HG03469 (cell line): ENCODE measurements around the gene ZIM2.

Experiments
- ATAC-seq: cut with Tn5 transposase; IDR thresholded peaks from one replicate; pipeline ENCODE4 v1.9.1; 2021; ENCODE audit warnings: mild to moderate bottlenecking, moderate library complexity, moderate number of reproducible peaks; ENCODE audit not compliant: unreplicated experiment

Gene ZIM2

DNA sequence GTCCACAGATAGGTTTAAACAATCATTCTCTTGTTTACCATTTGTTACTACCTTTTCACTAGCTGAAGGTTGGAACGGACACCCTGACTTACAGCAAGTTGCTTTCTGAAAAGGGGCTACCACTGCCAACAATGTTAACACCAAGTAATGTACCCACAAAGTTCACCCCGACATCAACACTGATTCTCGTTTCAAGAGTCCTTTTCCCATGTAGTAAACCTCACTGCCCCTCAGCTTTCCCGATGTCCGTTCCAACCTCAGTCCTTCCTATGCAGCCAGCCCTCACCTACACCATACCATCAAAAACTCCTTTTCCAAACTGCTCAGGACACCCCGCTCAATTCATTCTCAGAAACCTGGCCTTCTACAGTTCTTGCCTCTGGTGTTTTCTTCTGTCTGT lies 29.0 kb downstream of the ZIM2 start:
- ATAC-seq: no peak

DNA sequence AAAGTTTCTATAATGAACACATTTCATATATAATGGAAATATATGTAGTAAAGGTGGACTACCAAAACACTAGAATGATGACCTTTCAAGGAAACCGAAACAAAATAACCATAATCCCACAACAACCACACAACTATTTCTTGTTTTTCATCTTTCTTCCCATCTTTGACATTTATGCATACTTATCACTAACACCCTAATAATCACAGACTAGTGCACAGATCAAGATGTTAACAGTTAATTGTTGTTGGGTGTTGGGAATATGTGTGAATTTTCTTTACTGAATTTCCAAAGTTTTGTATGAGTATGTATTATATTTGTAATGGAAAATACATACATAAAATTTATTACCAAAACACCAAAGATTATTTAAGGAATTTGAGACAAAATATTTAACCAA lies 30.3 kb downstream of the ZIM2 start:
- no peak for ATAC-seq

DNA sequence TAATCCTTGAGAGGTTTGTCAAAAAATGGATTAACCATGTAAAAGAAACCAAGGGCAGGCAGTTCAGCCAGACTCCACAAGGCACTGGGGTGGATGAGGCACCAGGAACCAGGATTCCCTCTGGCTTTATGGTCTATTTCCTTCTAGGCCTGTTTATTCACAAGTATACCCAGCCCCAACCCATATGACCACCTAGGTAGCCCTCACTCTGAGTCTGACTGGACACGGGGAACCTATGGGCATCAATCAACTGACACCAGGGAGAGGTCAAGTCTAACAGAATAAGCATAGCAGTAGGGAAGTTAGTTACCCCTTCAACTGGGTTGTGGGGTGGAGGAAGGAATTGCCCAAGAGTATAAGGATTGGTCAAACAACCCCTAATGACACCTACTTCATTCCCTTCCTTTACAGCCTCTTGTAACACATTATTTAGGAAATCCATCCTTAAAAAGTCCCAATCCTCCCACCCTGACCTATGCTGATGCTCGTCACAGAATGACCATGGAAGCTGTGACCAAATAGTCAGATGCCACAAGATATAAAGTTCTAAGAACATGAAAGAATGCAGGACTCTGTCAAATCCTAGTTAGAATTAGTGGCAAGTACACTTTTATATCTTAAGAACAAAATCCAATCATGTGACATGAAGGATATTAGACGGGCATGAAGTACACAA lies 31.7 kb downstream of the ZIM2 start:
- no peak for ATAC-seq

DNA sequence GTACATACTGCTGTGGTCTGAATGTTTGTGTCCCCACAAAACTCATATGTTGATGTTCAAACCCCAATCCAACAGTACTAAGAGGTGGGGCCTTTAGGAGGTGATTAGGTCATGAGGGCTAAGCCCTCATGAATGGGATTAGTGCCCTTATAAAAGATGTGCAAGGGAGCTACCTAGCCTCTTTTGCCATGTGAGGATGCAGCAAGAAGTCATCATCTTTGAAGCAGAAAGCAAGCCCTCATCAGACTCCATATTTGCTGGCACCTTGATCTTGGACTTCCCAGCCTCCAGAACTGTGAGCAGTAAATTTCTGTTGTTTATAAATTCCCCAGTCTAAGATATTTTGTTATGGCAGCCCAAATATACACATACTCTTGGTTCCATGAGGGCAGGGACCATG lies 33.9 kb downstream of the ZIM2 start:
- ATAC-seq: no peak

DNA sequence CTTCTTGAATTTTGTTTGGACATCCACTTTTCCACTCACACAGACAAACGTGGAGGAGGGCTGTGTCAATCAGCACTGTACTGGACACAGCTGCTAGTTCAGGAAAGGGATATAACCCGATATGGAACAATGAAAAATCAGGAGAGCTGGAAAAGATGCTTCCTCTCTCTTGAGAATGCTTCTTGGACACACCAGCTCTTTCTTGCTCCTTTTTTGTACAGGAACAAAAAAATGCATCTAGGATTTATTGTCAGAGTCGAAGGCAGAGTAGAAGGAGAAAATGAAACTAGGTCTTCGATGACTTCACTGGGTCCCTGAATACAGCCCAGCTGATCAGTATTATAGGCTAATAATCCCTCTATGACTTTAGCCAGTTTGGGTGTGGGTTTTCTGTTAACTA lies 62.2 kb downstream of the ZIM2 start:
- no peak for ATAC-seq

DNA sequence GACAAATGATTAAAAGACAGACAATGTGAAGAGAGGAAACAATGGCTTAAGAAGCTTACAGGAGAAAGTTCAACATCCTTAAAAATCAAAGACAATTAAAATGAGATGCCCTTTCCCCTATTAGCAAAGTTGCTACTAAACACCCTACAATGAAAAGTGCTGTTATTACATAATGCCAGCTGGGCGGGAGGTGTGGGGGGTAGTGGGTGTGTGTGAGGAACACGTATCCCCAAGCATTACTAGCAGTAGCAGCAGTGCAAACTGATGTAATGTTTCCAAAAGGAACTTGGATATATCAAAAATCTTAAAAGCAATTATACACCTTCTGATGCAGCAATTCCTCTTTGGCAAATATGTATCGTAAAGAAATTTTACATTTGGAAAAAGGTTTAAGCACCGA lies 70.9 kb downstream of the ZIM2 start:
- no peak for ATAC-seq

DNA sequence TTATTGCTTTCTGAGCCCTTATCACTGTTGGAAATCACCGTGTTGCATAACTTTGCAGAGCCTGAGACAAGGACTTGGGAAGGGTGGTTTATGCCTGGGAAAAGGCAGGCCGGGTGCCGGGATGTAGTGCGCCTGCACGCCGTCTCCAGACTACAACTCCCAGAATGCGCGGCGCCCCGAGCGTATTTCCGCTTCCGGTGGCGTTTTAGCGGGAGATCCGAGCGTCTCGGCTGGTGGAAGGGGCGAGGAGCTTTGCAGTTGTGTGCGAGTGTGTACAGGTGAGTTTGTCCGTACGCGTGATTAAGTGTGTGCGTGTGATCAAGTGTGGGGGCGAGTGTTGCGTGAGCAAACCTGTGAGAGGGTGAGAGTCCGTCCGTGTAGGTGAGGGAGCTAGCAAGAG lies 75.4 kb downstream of the ZIM2 start:
- ATAC-seq: no peak

DNA sequence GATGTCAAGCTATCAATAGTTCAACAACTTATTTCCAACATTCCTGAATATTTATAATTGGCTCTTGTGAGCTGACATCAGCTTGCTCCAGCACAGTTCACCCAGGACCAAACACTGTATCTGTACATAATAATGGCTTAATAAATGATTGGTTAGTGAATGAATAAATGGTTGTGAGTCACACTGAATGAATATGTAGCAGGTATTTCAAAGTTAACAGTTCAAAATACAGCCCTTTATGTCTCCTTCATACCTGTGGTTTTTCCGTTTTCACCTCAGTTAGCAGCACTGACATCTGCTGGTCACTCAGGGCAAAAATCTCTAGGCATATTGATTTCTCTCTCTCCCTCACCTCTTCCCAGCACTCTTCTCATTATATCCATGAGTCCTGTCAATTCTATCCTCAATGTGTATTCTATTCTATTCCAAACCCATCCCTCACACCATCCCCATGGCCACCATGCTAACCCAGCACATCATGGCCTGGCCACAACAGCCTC lies 76.3 kb downstream of the ZIM2 start:
- ATAC-seq: no peak

DNA sequence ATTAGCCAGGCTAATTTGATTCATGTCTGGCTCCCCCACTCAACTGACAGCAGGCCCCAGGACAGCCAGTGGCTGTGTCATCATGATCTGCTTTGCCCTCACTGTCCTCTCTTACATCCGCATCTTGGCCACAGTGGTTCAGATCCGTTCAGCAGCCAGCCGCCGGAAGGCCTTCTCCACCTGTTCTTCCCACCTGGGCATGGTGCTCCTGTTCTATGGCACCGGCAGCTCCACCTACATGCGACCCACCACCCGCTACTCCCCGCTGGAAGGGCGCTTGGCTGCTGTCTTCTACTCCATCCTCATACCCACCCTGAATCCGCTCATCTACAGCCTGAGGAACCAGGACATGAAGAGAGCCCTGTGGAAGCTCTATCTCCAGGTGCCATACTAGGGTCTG lies 79.7 kb downstream of the ZIM2 start:
- no peak for ATAC-seq

DNA sequence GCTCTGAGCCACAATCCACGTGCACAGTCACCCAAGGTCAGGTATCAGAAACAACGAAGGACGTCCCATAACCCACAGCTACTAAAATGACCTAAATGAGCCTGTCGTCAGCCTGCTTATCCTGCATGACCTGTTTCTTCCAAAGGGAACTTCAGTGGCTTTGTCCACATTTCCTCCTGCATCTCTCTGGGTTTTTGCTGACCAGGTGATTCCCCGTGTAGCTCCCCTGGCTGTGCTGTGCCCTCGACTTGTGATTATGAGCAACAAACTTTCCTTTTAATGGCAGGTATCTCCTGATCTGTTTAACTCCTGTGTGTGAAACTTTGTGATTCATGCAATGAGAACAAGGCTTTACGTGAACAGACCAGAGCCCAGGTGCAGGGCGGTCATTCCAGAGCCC lies 81.0 kb downstream of the ZIM2 start:
- no peak for ATAC-seq

DNA sequence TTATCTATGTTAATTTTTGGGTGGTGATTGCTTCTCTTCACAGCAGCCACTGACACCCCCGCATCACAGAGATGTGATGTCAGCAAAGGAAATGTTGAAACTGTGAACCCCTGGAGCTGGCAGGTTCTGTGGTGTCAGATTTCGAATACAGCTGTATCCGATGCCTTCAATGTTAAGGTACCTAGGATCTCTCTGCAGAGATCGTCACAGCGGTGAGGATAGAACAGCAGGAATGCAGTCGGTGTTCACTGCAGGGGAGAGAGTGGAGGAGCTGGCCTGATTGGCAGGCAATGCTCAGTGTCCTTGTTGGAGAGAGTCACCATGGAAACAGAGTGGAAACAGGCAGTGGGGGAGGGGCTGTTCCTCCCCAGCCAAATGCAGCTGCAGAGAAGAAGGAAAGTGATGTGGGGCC lies 89.4 kb downstream of the ZIM2 start:
- no peak for ATAC-seq

DNA sequence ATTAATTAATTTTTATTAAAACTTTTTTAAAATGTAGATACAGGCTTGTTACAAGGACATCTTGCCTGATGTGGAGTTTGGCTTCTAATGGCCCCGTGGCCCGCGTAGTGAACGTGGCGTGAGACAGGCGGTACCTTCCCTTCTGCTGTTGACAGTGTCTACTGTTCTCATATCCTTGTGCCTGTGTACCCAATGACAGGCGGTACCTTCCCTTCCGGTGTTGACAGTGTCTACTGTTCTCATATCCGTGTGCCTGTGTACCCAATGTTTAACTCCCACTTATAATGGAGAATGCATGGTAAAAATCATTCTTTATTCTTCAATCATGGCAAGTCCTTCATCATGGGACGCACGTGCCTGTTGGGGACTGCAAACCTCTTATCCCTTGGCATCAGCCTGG lies 89.9 kb downstream of the ZIM2 start:
- ATAC-seq: no peak

DNA sequence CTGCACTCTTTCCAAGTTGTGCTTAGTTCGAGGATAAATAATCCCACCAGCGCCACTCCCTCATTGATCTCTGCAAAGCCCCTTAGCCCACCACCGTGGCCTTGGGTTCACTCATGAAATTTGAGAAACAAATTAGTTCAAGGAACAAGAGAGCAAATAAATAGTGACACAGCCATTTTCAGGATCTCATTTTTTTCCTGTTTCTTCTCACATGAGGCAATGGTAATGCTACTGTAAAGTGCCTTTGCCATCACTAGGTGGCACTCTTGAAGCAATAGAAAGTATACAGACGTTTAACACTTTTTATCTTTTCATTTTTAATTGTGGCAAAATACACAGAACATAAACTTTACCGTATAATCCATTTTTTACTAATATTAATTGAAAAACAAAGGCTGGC lies 92.1 kb downstream of the ZIM2 start:
- ATAC-seq: no peak

DNA sequence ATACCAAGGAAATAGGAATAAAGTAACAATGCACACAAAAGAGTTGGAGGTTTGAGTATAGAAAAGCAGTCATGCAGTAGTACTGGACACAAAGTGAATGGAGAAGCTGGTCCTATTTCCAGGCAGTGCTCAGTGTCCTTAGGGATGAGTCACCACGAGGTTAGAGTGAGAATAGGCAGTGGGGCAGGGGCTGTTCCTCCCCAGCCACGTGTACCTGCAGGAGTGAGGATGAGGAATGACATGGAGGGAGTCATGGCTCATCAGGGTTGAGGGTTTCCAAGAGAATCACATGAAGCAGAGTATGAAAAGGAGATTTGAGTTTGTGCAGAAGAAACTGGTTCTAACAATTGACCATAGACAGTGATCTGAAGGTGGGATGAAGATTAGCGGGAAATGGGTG lies 94.2 kb downstream of the ZIM2 start:
- no peak for ATAC-seq

DNA sequence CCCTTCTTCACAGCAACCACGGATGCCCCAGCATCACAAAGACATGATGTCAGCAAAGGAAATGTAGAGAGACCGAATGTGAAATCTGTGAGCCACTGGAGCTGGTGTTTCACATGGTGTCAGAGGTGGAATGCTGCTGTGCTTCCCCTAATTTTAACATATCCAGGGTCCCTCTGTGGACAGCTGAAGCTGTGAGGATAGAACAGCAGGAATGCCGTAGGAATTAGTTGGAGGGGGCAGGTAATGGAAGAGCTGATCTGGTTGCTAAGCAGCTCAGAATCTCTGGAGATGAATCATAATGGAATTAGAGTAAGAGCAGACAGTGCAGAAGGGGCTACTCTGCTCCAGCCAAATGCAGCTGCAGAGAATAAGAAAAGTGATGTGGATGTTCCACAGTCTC lies 100.0 kb downstream of the ZIM2 start:
- no peak for ATAC-seq

DNA sequence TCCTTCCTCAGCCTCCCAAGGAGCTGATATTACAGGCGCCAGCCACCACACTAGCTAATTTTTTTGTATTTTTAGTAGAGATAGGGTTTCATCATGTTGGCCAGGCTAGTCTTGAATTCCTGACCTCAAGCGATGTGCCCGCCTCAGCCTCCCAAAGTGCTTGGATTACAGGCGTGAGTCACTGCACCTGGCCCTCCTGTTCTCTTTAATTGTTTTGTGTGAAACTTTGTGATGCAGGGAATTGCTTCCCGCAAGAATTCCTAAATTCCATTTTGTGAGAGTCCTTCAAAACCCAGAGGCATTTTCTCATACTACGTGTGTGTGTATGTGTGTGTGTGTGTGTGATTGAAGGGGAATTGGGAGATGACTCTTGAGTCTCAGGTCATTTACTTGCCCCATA lies 104.0 kb downstream of the ZIM2 start:
- ATAC-seq: no peak

DNA sequence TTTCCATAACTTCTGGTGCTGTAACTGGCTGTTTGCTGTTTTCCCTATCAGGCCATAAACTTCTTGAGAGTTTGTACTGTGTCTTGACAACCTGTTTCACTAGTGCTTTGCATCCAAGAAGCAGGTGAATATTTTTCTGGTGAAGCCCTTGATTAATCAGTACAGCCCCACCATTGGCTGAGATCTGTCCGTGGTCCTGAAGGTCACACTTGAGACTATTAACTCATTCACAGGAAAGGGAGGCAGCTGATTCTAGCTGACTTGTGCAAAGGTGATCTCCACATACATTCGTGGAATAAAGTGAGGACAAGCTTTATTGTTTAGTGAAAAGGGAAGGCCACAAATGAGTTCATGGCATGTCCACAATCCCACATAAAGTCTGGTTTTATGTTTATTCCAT lies 107.5 kb downstream of the ZIM2 start:
- ATAC-seq: no peak

DNA sequence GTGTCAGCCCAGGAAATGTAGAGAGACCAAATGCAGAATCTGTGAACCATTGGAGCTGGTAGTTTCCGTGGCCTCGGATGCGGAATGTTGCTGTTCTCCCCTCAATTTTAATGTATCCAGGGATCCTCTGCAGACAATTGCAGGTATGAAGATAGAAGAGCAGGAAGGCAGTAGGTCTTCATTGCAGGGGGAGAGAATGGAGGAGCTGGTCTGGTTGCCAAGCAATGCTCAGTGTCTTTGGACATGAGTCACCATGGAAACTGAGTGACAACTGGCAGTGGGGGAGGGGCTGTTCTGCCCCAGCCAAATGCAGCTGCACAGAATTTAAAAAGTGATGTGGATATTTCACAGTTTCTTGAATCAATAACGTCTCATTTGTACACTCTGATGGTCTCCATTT lies 112.8 kb downstream of the ZIM2 start:
- no peak for ATAC-seq

DNA sequence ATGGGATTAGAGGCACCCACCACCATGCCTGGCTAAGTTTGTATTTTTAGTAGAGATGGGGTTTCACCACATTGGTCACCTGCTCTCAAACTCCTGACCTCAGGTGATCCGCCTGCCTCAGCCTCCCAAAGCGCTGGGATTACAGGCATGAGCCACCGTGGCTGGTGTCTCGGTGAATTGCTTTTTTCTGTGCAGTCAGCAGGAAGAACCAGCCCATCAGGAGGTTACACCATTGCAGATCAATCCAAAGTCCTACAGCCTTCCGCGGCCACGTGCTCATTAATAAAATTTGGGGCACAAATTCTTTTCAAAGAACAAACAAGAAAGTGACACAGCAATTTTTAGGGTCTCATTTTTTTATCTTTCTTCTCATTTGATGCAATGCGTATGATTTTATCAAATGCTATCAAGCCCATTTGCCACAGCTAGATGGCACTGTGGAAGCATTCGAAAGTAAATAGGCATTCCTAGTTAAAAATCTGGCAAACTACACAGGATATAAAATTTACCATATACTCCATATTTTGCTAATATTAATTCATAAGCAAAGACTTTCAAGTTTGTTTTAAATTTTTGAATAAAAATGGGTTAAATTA lies 114.6 kb downstream of the ZIM2 start:
- no peak for ATAC-seq
